Kidney tubule cell (primary cell): ENCODE measurements around the gene GATA2.

Source experiments
- DNase-seq: peaks from one replicate; pipeline ENCODE4 v3.0.0-alpha.2; 2018; ENCODE audit warnings: low spot score

The GATA2 gene

GRCh38 chr3:128488636-128488990 is 4.4 kb downstream of the GATA2 start:
- DNase-seq = peak; percentile 17

GRCh38 chr3:128487813-128488635 is 5.0 kb downstream of the GATA2 start:
- DNase-seq = peak; percentile 87

GRCh38 chr3:128487538-128487812 is 5.5 kb downstream of the GATA2 start:
- no peak for DNase-seq

DNA sequence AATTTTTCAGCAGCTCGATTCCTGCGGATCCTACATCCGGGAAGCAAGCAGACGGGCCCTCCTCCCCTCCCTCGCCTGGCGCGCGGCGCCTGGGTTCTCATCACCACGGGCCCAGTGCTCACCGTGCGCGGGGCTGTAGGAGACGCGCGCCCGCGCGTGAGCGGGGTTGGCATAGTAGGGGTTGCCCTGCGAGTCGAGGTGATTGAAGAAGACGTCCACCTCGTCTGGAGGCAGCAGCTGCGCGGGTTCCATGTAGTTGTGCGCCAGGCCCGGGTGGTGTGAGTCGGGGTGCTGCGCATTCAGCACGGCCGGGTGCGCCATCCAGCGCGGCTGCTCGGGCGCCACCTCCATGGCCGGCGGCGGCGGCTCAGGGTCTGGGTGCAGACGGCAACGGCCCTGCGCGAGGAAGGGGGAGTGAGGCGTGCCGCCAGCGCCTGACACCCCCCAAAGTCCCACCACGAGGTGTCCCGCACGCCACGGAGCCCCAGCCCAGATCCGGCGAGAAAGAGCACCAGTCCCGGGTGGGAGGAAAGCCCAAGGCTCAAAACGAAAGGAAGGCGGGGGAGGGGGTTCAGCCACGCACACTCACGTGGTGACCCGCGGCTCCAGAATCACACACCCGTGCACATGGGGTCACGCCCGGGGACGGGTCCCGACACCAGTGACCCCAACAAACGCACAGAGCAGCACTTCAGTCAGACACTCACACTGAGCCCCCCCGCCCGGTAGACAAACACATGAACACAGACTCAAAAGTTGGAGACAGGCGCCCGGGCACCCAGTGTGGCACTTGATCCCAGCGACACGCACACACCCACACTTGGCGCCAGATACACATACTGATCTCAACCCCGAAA is 6.1 kb downstream of the GATA2 start:
- peak; percentile 37 for DNase-seq

DNA sequence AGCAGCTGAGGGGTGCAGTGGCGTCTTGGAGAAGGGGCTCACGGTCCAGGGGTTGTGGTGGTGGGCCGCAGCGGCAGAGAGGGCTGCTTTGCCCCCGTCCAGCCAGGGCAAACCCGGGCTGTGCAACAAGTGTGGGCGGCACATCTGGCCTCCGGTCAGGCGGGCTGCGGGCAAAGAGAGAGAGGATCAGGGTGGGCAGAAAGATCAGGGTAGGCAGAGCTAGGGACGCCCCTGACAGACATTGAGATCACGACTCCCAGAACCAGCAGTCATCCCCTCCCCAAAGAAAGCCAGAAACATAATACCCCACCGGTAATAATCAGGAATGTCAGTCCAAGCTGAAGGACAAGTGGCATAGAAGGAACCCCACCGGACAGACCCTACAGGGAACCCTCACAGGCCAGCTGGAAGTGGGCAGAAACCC is 6.8 kb downstream of the GATA2 start:
- DNase-seq = no peak

- DNase-seq = no peak
Observed at GRCh38 chr3:128485282-128486204, 7.5 kb downstream of the GATA2 start.

DNA sequence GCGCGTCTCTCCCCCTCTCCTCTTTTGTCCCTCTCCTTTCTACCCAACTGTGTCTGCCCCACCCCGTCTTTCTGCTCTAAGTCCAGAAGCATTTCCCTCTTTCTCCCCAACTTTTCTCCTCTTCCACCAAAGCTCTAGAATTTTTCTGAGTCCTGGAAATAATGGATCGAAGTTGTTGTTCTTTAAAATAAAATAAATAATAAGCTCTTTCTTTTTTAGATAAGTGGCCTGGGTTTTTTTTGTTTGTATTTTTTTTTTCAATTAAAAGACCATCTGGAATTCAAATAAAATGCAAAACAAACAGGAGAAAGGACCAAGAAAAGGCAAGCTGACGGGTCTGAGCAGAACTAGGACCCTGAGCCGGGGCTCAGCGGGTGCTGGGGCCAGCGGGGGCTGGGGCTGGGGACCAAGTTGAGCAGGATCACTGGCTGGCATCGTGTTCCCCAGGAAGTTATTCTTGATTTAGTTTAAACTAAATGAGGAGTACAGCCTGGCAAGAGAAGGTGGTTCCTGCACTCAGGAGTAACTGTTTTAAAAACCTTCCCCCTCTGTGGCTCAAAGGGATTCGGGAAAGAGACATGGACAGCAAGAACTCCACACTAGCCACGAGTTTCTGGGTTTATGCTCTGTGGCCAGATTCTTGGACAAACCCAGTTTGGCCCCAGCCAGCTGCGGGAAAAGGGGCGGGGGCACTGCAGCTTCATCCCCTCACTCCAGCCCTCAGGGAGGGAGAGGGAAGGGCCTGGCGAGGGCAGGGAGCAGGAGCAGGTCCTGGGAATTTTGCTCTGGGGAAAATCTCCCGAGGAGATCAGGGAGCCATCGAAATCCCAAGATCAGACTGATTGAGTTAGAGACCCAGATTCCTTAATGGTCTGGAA is 8.4 kb downstream of the GATA2 start:
- no peak for DNase-seq

- DNase-seq = no peak
Observed at GRCh38 chr3:128483657-128484403, 9.2 kb downstream of the GATA2 start.

DNA sequence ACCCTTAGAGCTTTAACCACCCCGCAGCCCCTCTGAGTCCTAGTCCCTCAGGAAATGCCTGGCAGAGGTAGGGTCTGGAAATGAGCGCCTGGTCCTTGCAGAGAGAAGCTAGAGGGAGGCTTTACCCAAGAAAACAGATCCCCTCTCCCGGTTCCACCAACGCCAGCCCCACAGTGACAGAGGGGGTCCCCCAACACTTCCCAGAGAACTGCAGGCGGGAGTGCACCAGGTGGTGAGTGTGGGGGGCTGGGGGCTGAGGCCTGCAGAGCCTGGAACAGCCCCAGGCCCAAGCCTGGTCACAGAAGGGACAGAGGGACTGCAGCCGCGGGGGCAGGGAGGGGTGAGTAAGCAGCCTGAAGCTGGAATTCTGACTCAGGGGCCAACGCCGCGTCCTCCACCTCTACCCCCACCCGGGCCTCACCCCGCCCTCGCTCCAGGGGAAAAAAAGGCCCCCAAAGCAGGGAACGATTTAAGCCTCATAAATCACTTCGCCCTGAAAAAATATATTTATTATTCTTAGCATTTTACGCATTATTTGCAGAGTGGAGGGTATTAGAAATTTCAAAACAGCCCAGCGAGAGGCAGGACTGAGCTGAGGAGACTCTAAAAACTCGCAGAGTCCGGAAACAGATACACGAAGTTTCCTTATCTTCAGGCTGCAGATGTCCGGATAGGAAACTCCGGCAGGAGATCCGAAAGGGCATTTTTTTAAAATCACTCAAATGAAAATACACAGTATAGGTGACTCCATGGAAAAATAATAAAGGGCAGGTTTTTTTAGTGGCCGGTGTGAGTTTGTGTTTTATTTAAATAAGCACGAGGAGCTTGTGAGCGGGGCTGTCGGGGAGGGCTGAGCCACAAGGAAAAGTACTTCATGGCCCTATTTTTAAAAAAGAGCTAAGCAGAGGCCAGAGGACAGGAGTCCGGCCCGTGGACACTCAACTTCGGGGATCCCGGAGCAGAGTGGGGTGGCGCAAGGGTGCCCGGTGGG is 10.0 kb downstream of the GATA2 start:
- peak; percentile 64 for DNase-seq

- peak; percentile 13 for DNase-seq
Observed at GRCh38 chr3:128482175-128482574, 10.8 kb downstream of the GATA2 start.

GRCh38 chr3:128481438-128481942 is 11.5 kb downstream of the GATA2 start:
- no peak for DNase-seq

- no peak for DNase-seq
Observed at GRCh38 chr3:128480717-128481437, 12.1 kb downstream of the GATA2 start.

DNA sequence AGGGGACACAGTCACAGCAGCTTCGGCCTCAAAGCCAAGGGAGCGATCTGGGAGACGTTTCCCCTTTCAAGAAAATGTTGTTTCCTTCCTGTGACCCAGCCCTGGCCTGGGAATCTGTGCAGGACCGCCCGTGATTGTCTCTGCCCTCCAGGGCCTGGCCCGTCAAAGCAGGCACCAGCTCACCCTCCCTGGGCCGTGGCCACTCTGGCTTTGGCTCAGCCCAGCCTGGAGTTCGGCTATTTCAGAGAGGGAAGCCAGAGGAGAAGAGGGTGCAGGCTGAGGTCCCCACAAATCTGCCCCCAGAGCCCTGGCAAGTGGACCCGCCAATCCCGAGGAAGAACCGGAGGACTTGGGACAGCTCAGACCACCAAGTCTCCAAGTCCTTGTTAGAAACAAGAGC is 12.7 kb downstream of the GATA2 start:
- no peak for DNase-seq

GRCh38 chr3:128479558-128480086 is 13.4 kb downstream of the GATA2 start:
- no peak for DNase-seq

- no peak for DNase-seq
Observed at GRCh38 chr3:128478576-128479506, 14.2 kb downstream of the GATA2 start.

GRCh38 chr3:128476659-128477058 is 16.3 kb downstream of the GATA2 start:
- no peak for DNase-seq

GRCh38 chr3:128475355-128475754 is 17.6 kb downstream of the GATA2 start:
- no peak for DNase-seq
